Measurements from ENCODE around the gene TBC1D17. TPM values are rescaled to one million over a fixed set of nuclear protein-coding genes. Genes with fewer than 3 reads are reported as not detected.

Gene TBC1D17
- total and polyA plus RNA-seq, 10 of the 15 experiments (the other 5 are each of a cell fraction or from before 2014, with no cell fraction given), result 0.42 to 20.4 (median 11.2) TPM

GRCh38 chr19:49921871-49922795 is 44.6 kb downstream of the TBC1D17 start:
- Histone ChIP-seq H3K79me2 (ENCODE audit: control insufficient read depth, insufficient read depth, low read length) (peaks cover 91% of the 10 kb centered on the region), H3K4me2 (ENCODE audit: control insufficient read depth, insufficient read depth) (peak overlapping the region; percentile 38), H3K9me3 (replicated peaks; ENCODE audit: control insufficient read depth, insufficient read depth, low read length) (no peaks in the 10 kb centered on the region), H4K20me1 (ENCODE audit: control insufficient read depth, insufficient read depth) (no peaks in the 10 kb centered on the region; the same call in 1 of the 2 replicates), H3K27ac (ENCODE audit: control insufficient read depth, insufficient read depth) (peak overlapping the region; percentile 52), H3K9ac (ENCODE audit: control insufficient read depth, insufficient read depth, low read length) (no peak overlapping the region), H3K4me1 (ENCODE audit: control insufficient read depth, insufficient read depth, low read length) (peaks cover 46% of the 10 kb centered on the region), H2AFZ (ENCODE audit: control insufficient read depth, low read depth, low read length) (no peak overlapping the region), H3K36me3 (ENCODE audit: control insufficient read depth in 2 of 2, insufficient read depth in 2 of 2, low read length in 1 of 2) (peaks cover 21 to 40% of the 10 kb centered on the region in 2 experiments), H3K27me3 (replicated peaks in 1 of 2; ENCODE audit: control insufficient read depth in 2 of 2, insufficient read depth in 2 of 2, low read length in 1 of 2) (no peaks in the 10 kb centered on the region), H3K4me3 (no peak overlapping the region)
- FAIRE-seq, result no peak
- in situ Hi-C loops (cut with MboI), result no loop called here
- CTCF ChIA-PET, result interaction anchor here (1.5 kb wide), 1 partner anchor 8 kb away, joined by 6 read pairs; no protein-coding TSS in a partner anchor
- POLR2A ChIA-PET, result interaction anchor here (0.5 to 2.3 kb wide), 6 partner anchors 10 to 1666 kb away, joined by 3 to 17 read pairs (median 3); partner anchors contain the start of genes CARD8, IL4I1 and PNKP
- SMC1A ChIA-PET (ENCODE audit: uncharacterized antibody, unreplicated experiment), result interaction anchor here (1.5 to 1.9 kb wide), 2 partner anchors 11 to 53 kb away, joined by 6 to 7 read pairs; no protein-coding TSS in a partner anchor
- DNase-seq (ENCODE audit: low read depth, low spot score), result no peak
- BruUV-seq (replicated peaks), result no TSS peak
- ATAC-seq, result peak; percentile 9; the same call in 2 of the 3 replicates
- WGBS (ENCODE audit: insufficient coverage, insufficient replicate concordance, low lambda C conversion rate, missing lambda C conversion rate), result 79% methylated on average over 22 of the region's 22 CpGs
- intact Hi-C loops (cut with micrococcal nuclease; ENCODE audit: unreplicated experiment), result no loop called here
- TF ChIP-seq ZSCAN29 (IDR thresholded peaks at IDR 0.05), result no peak
- peak; percentile 60 for TF ChIP-seq POLR2A (IDR thresholded peaks at IDR 0.05; ENCODE audit: low read depth, low read length)
- no peak for TF ChIP-seq HDAC6 (IDR thresholded peaks at IDR 0.05; ENCODE audit: unreplicated experiment)
- RAD21 ChIA-PET (ENCODE audit: unreplicated experiment), result interaction anchor here (0.6 to 1.5 kb wide), 2 partner anchors 11 to 34 kb away, joined by 3 to 7 read pairs; no protein-coding TSS in a partner anchor
